Measurements from ENCODE around the gene SECTM1.
"Not testable (repeated sequence)": the region's sequence is repeated elsewhere in the genome, so short reads cannot be mapped to it uniquely, and the experiment has no call there.

The SECTM1 gene

DNA sequence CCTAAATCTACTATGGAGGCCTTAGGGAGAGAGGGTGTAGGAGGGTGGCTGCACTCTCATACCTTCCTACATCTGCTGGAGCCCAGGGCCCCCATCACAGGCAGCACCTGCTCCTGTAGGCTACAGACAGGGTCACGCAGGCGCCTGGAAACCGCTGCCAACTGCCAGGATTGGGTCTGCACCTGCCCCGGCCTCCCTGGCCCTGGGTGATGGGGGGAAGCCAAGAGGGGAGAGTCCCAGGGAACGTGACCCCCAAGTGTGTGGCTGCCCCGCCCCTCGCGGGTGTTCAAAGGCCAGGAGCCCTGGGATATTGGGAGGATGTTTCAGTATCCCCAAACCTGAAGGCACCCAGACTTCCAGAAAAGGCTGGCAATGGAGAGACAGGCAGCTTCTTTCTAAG lies 19.9 kb upstream of the SECTM1 start:
- TF ChIP-seq, protein P1, sequence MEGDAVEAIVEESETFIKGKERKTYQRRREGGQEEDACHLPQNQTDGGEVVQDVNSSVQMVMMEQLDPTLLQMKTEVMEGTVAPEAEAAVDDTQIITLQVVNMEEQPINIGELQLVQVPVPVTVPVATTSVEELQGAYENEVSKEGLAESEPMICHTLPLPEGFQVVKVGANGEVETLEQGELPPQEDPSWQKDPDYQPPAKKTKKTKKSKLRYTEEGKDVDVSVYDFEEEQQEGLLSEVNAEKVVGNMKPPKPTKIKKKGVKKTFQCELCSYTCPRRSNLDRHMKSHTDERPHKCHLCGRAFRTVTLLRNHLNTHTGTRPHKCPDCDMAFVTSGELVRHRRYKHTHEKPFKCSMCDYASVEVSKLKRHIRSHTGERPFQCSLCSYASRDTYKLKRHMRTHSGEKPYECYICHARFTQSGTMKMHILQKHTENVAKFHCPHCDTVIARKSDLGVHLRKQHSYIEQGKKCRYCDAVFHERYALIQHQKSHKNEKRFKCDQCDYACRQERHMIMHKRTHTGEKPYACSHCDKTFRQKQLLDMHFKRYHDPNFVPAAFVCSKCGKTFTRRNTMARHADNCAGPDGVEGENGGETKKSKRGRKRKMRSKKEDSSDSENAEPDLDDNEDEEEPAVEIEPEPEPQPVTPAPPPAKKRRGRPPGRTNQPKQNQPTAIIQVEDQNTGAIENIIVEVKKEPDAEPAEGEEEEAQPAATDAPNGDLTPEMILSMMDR (IDR thresholded peaks at IDR 0.05; ENCODE audit: low read depth, low read length), result no peak

DNA sequence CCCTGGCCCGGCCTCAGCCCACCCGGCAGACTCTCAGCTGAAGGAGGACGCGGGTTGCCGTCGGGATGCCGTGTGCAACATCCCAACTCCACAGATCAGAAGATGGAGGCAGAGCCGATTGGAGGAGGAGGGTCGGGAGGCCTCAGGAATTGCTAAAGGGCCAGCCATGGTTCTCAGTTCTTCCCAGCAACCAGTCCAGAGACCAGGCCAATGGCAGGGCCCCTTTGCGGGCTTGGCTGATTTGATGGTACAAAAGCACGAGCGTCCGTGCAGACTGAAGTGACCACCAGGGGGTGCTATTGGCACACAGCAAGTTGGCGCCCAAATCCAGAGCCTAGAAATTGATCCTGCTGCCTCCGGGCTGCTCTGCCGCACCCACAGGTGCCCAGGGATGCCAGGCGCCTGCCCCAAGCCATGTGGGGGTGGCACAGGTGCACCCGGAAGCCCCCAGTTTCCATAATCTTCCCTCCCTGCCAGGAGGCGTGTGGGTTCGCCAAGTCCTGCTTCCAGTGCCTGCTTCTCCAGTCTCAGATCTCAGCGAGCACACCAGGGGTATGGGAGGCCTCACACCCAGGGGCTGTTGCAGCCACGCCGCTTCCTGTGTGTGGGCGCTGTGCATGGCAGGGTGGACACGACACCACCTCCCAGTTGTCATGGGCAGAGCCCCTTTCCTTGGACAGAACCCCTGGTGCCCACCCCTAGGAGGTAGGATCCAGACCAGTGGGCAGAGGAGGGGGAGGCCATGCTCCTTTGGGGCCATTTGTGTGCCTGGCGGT lies 18.3 kb upstream of the SECTM1 start:
- TF ChIP-seq, protein P1 (IDR thresholded peaks at IDR 0.05; ENCODE audit: low read depth, low read length), result peak; percentile 83
- H3K4me3 ChIP-seq (ENCODE audit: low read depth, low read length), result no peak overlapping the region

More for the DNA sequence above, 19.9 kb upstream of the SECTM1 start:
- no peak overlapping the region for H3K4me3 ChIP-seq (ENCODE audit: low read depth, low read length)

DNA sequence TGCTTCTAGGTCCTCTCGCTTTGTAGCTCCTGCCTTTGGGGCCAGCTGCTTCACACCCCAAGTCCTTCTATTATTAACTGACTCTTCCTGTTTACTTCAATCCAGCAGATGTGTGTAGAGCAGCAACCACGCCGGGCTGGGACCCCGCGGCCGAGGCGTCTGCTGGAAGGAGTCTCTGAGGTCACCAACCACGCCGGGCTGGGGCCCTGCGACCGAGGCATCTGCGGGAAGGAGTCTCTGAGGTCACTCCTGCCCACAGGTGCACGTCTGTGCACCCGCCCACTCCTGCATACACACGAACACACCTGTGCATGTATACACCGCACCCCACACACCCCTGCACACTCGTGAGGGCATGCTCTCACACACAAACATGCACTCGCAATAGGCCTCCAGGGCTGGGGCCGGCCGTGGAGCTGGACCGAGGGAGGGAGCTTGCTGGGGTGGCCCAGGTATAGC lies 17.7 kb upstream of the SECTM1 start:
- no peak overlapping the region for H3K4me3 ChIP-seq (ENCODE audit: low read depth, low read length)
- TF ChIP-seq, protein P1 (IDR thresholded peaks at IDR 0.05; ENCODE audit: low read depth, low read length), result no peak

DNA sequence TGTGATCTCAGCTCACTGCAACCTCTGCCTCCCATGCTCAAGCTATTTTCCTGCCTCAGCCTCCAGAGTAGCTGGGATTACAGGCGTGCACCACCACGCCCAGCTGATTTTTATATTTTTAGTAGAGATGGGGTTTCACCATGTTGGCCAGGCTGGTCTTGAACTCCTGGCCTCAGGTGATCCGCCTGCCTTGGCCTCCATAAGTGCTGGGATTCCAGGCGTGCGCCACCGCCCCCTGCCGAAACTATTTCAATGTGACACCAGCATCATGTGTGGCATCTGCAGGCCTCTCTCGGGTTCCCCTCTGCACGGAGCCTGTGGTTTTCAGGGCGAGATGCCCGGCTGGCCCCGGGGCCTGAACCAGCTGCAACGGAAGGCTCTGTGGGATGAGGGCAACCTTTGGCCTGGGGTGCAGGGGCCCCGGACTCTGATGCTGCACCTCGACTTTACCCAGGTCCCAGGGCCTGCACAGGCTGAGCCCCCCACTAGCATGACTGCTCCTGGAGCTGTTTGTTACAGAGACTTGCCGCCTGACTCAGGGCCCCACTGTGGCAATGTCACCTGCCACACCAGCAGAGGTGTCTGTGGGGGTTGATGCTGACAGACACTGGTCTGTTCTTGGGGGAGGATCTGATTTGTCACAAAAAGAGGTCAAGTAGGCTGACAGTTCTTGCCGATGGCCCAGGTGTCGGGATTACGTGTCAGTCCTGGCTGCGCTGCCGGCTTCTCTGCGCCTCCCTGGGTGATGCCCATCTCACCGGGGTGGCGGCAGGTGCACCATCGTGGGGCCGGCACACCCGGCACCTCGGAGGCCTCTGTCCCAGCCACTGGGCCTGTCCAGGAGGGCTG lies 16.8 kb upstream of the SECTM1 start:
- no peak overlapping the region for H3K4me3 ChIP-seq (ENCODE audit: low read depth, low read length)
- TF ChIP-seq, protein P1 (IDR thresholded peaks at IDR 0.05; ENCODE audit: low read depth, low read length), result no peak

DNA sequence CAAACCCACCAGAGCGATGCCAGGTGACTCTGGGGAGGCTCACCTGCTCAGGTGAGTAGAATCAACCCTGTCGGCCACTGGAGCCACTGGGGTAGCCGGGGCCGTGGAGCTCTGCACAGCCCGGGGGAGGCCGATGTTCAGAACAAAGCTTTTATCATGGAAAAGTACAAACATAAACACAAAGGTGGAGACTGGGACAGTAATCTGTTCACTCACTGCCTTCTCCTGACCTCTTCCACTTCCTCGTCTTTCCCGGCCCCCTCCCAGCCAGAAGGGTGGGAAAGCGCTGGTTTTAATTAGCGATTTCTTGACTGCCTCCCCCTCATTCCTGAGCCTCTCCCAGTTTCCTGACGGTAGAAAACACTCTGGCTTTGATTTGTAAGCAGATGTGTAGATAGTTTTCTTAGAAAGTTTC lies 15.7 kb upstream of the SECTM1 start:
- TF ChIP-seq, protein P1 (IDR thresholded peaks at IDR 0.05; ENCODE audit: low read depth, low read length), result no peak
- H3K4me3 ChIP-seq (ENCODE audit: low read depth, low read length), result no peak overlapping the region

DNA sequence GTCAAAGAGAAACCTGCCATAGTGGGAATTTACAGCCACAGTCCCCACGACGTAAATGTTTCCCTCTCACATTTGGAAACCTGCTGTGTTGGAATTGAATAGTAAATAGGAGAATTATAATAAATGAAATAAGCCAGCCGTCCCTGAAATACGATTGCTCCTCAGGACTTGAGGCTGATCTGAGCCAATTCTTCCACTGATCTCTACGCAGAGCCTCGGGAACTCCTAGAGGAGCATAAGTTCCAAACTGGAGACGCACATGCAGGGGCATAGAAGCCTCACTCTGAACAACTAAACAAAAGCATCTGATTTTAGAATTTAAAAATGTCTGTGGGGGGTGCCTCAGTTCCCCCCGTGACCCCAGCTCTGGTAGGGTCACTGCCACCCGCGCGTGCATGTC lies 15.3 kb upstream of the SECTM1 start:
- H3K4me3 ChIP-seq (ENCODE audit: low read depth, low read length), result no peak overlapping the region
- TF ChIP-seq, protein P1 (IDR thresholded peaks at IDR 0.05; ENCODE audit: low read depth, low read length), result no peak

DNA sequence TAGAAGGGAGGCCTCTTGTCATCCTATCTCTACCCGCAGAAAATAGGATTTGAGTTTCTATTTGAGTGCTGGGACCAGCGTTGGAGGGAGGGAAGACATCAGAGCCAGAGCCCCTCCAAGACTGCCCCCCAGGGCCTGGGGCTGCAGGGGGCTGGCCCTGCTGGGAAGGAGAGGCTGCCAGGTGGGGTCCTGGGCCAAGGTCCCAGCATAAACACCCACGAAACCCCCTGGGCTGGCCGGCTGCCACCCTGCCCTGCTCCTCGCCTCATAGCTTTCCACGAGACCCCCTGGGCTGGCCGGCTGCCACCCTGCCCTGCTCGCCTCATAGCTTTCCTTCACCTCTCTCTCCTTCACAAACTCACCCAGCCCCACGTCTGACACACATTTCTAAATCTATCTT lies 14.9 kb upstream of the SECTM1 start:
- no peak overlapping the region for H3K4me3 ChIP-seq (ENCODE audit: low read depth, low read length)
- TF ChIP-seq, protein P1 (IDR thresholded peaks at IDR 0.05; ENCODE audit: low read depth, low read length), result no peak

DNA sequence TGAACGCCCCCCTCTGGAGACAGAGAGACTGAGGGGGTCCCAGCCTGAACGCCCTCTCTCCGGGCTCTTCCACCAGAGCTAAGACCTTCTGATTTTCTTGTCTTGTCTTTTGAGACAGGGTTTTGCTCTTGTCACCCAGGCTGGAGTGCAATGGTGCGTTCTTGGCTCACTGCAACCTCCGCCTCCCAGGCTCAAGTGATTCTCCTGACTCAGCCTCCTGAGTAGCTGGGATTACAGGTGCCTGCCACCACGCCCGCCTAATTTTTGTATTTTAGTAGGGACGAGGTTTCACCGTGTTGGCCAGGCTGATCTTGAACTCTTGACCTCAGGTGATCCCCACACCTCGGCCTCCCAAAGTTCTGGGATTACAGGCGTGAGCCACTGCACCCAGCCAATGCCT lies 14.4 kb upstream of the SECTM1 start:
- not testable (repeated sequence) for H3K4me3 ChIP-seq (ENCODE audit: low read depth, low read length)
